H9 (cell line): Measurements from ENCODE around the gene MAP1B. TPM values are rescaled to one million over a fixed set of nuclear protein-coding genes. Genes with fewer than 3 reads are reported as not detected.

Source experiments
- DNase-seq: peaks from one replicate; pipeline ENCODE4 v3.0.0-alpha.2; 2017
- H2AFZ ChIP-seq: one replicate; pipeline ENCODE4 v1.6.1; 2013; ENCODE audit warnings: mild to moderate bottlenecking, low read length, control low read depth, moderate library complexity
- H2AK5ac ChIP-seq: 2 replicates; pipeline ENCODE4 v1.6.1; 2013; ENCODE audit warnings: low read length, control low read depth, mixed read lengths; ENCODE audit not compliant: insufficient read length
- H2BK120ac ChIP-seq: one replicate; pipeline ENCODE4 v1.6.1; 2013; ENCODE audit warnings: low read depth, mild to moderate bottlenecking, low read length, control low read depth, inconsistent platforms; ENCODE audit not compliant: poor library complexity, severe bottlenecking
- H2BK12ac ChIP-seq: 2 replicates; pipeline ENCODE4 v1.6.1; 2013; ENCODE audit warnings: low read length, control low read depth, mixed read lengths, low read depth; ENCODE audit not compliant: insufficient read length
- H2BK15ac ChIP-seq: 2 replicates; pipeline ENCODE4 v1.6.1; 2013; ENCODE audit warnings: low read depth, low read length, control low read depth
- H2BK20ac ChIP-seq: one replicate; pipeline ENCODE4 v1.6.1; 2013; ENCODE audit warnings: low read depth, mild to moderate bottlenecking, low read length, control low read depth, inconsistent platforms; ENCODE audit not compliant: poor library complexity, severe bottlenecking
- H2BK5ac ChIP-seq: 2 replicates; pipeline ENCODE4 v1.6.1; 2013; ENCODE audit warnings: low read length, control low read depth, mixed read lengths; ENCODE audit not compliant: insufficient read length
- H3K14ac ChIP-seq: 2 replicates; pipeline ENCODE4 v1.6.1; 2013; ENCODE audit warnings: low read length, control low read depth; ENCODE audit not compliant: insufficient read depth
- H3K18ac ChIP-seq: 2 replicates; pipeline ENCODE4 v1.6.1; 2013; ENCODE audit warnings: low read depth, mild to moderate bottlenecking, mixed read lengths, low read length, control low read depth; ENCODE audit not compliant: insufficient read length
- H3K23ac ChIP-seq: 2 replicates; pipeline ENCODE4 v1.6.1; 2013; ENCODE audit warnings: low read length, control low read depth, mixed read lengths, low read depth; ENCODE audit not compliant: insufficient read length
- H3K23me2 ChIP-seq: 2 replicates; pipeline ENCODE4 v1.6.1; 2013; ENCODE audit warnings: low read depth, mild to moderate bottlenecking, mixed read lengths, low read length, control low read depth; ENCODE audit not compliant: insufficient read length, poor library complexity, severe bottlenecking
- H3K27ac ChIP-seq: 2 replicates; pipeline ENCODE4 v1.5.1; 2013; ENCODE audit warnings: low read length, control low read depth, mixed read lengths, low read depth; ENCODE audit not compliant: insufficient read length
- H3K27me3 ChIP-seq: 2 replicates; pipeline ENCODE4 v1.6.1; 2013; ENCODE audit warnings: low read length, control low read depth, inconsistent platforms; ENCODE audit not compliant: insufficient read depth
- H3K4ac ChIP-seq: 2 replicates; pipeline ENCODE4 v1.6.1; 2013; ENCODE audit warnings: low read depth, mild to moderate bottlenecking, control low read depth, inconsistent platforms, low read length, moderate library complexity
- H3K4me1 ChIP-seq: 2 replicates; pipeline ENCODE4 v1.6.1; 2013; ENCODE audit warnings: low read length, control low read depth, inconsistent platforms; ENCODE audit not compliant: insufficient read depth
- H3K4me2 ChIP-seq: 2 replicates; pipeline ENCODE4 v1.6.1; 2013; ENCODE audit warnings: low read length, control low read depth, mixed read lengths; ENCODE audit not compliant: insufficient read length, insufficient read depth
- H3K56ac ChIP-seq: 2 replicates; pipeline ENCODE4 v1.6.1; 2013; ENCODE audit warnings: low read depth, mild to moderate bottlenecking, mixed read lengths, low read length, control low read depth; ENCODE audit not compliant: insufficient read length
- H3K79me1 ChIP-seq: 2 replicates; pipeline ENCODE4 v1.6.1; 2013; ENCODE audit warnings: low read depth, mild to moderate bottlenecking, moderate library complexity, low read length, control low read depth, inconsistent platforms; ENCODE audit not compliant: insufficient read depth, poor library complexity, severe bottlenecking
- H3K79me2 ChIP-seq: 2 replicates; pipeline ENCODE4 v1.6.1; 2013; ENCODE audit warnings: low read length, control low read depth, inconsistent platforms; ENCODE audit not compliant: insufficient read depth
- H3K9ac ChIP-seq: 2 replicates; pipeline ENCODE4 v1.6.1; 2013; ENCODE audit warnings: low read length, control low read depth, mixed read lengths; ENCODE audit not compliant: insufficient read length; ENCODE audit errors: extremely low read depth
- H3K9me3 ChIP-seq: one replicate; pipeline ENCODE4 v1.6.1; 2013; ENCODE audit warnings: low read depth, low read length, inconsistent platforms; ENCODE audit not compliant: control insufficient read depth
- H3T11ph ChIP-seq: one replicate; pipeline ENCODE4 v1.6.1; 2013; ENCODE audit warnings: mild to moderate bottlenecking, low read length, control low read depth, inconsistent platforms
- H4K20me1 ChIP-seq: one replicate; pipeline ENCODE4 v1.6.1; 2013; ENCODE audit not compliant: control insufficient read depth, insufficient read length, insufficient read depth
- H4K5ac ChIP-seq: 2 replicates; pipeline ENCODE4 v1.6.1; 2013; ENCODE audit warnings: low read depth, mild to moderate bottlenecking, mixed read lengths, low read length, control low read depth; ENCODE audit not compliant: insufficient read length
- H4K8ac ChIP-seq: replicated peaks from 2 replicates; pipeline ENCODE4 v1.6.1; 2013; ENCODE audit warnings: low read length, control low read depth, mixed read lengths, low read depth; ENCODE audit not compliant: insufficient read length
- H4K91ac ChIP-seq: 2 replicates; pipeline ENCODE4 v1.6.1; 2013; ENCODE audit warnings: low read depth, mild to moderate bottlenecking, moderate library complexity, mixed read lengths, low read length, control low read depth; ENCODE audit not compliant: insufficient read length
- H3K27ac Mint-ChIP-seq, 3 experiments: 2 replicates in 2 of 3; 3 replicates in 1 of 3; pipeline ENCODE4 v1.8.0; 2020 to 2021; ENCODE audit warnings: mixed read lengths in 3 of 3, mild to moderate bottlenecking in 1 of 3, moderate library complexity in 1 of 3
- H3K27me3 Mint-ChIP-seq: 2 replicates; pipeline ENCODE4 v1.8.0; 2021; ENCODE audit warnings: low read depth, mild to moderate bottlenecking, moderate library complexity, mixed read lengths
- H3K36me3 Mint-ChIP-seq, 3 experiments: 2 replicates in 2 of 3; 3 replicates in 1 of 3; pipeline ENCODE4 v1.8.0; 2020 to 2021; ENCODE audit warnings: low read depth in 3 of 3, mixed read lengths in 3 of 3; ENCODE audit not compliant: insufficient read depth in 1 of 3
- H3K4me1 Mint-ChIP-seq, 2 experiments: 2 replicates each; pipeline ENCODE4 v1.8.0; 2020; ENCODE audit warnings: mixed read lengths in 2 of 2
- H3K4me3 Mint-ChIP-seq, 2 experiments: 2 replicates in 1 of 2; 3 replicates in 1 of 2; pipeline ENCODE4 v1.8.0; 2020 to 2021; ENCODE audit warnings: mild to moderate bottlenecking in 2 of 2, mixed read lengths in 2 of 2, moderate library complexity in 1 of 2
- H3K9me3 Mint-ChIP-seq, 2 experiments: 2 replicates in 1 of 2; 3 replicates in 1 of 2; pipeline ENCODE4 v1.8.0; 2020; ENCODE audit warnings: mild to moderate bottlenecking in 2 of 2, mixed read lengths in 2 of 2, moderate library complexity in 1 of 2
- WGBS: extraction: QIAGEN DNeasy Blood & Tissue Kit; methylation state at CpG from one replicate; pipeline ENCODE4 v1.1.7; 2013; ENCODE audit warnings: missing lambda C conversion rate, low lambda C conversion rate, mixed read lengths; ENCODE audit not compliant: insufficient read length; ENCODE audit errors: extremely low coverage; 5-methylcytosine and 5-hydroxymethylcytosine counted together
- total RNA-seq: library from RNA; stranded (reverse); gene quantifications from 2 replicates; pipeline ENCODE4 v1.2.1, GENCODE V29; 2021
- TF ChIP-seq, protein P1 (sequence below): fragments of 200-600 bp; sonication (generic); conservative IDR thresholded peaks from 3 replicates; pipeline ENCODE4 v1.8.0; 2021; ENCODE audit warnings: antibody characterized with exemption, mild to moderate bottlenecking

The MAP1B gene
- total RNA-seq, 1 experiment from 2014 or later, result 67.5 TPM

GRCh38 chr5:72084876-72085275 lies 22.4 kb upstream of the MAP1B start:
- H4K5ac ChIP-seq, result no peak overlapping the region
- H3K9me3 Mint-ChIP-seq, result no peaks in the 10 kb centered on the region
- no peaks in the 10 kb centered on the region for H3K79me2 ChIP-seq
- TF ChIP-seq, protein P1, sequence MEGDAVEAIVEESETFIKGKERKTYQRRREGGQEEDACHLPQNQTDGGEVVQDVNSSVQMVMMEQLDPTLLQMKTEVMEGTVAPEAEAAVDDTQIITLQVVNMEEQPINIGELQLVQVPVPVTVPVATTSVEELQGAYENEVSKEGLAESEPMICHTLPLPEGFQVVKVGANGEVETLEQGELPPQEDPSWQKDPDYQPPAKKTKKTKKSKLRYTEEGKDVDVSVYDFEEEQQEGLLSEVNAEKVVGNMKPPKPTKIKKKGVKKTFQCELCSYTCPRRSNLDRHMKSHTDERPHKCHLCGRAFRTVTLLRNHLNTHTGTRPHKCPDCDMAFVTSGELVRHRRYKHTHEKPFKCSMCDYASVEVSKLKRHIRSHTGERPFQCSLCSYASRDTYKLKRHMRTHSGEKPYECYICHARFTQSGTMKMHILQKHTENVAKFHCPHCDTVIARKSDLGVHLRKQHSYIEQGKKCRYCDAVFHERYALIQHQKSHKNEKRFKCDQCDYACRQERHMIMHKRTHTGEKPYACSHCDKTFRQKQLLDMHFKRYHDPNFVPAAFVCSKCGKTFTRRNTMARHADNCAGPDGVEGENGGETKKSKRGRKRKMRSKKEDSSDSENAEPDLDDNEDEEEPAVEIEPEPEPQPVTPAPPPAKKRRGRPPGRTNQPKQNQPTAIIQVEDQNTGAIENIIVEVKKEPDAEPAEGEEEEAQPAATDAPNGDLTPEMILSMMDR, result no peak
- H2AK5ac ChIP-seq, result no peak overlapping the region
- no peak overlapping the region for H3K4ac ChIP-seq
- no peak overlapping the region for H3K56ac ChIP-seq
- H3K27me3 ChIP-seq, result no peaks in the 10 kb centered on the region
- H2AFZ ChIP-seq, result no peak overlapping the region
- no peaks in the 10 kb centered on the region for H3K36me3 Mint-ChIP-seq
- H3K18ac ChIP-seq, result no peak overlapping the region
- no peak overlapping the region for H2BK5ac ChIP-seq
- H2BK15ac ChIP-seq, result no peak overlapping the region
- no peak overlapping the region for H3K27ac Mint-ChIP-seq
- no CpG with 5 or more reads among the region's 4 CpGs for WGBS
- no peak overlapping the region for H2BK120ac ChIP-seq
- no peak overlapping the region for H4K91ac ChIP-seq
- no peak overlapping the region for H3K14ac ChIP-seq
- H3K4me1 Mint-ChIP-seq, result peaks cover 0 to 2% of the 10 kb centered on the region in 2 experiments; a peak in 1 of 4 replicates
- no peaks in the 10 kb centered on the region for H3K79me1 ChIP-seq
- no peaks in the 10 kb centered on the region for H3K9me3 ChIP-seq
- no peaks in the 10 kb centered on the region for H3K23me2 ChIP-seq
- no peak overlapping the region for H2BK20ac ChIP-seq
- no peak overlapping the region for H3K9ac ChIP-seq
- H2BK12ac ChIP-seq, result no peak overlapping the region
- no peak overlapping the region for H3K4me3 Mint-ChIP-seq
- H3K27me3 Mint-ChIP-seq, result no peaks in the 10 kb centered on the region
- H3T11ph ChIP-seq, result no peak overlapping the region
- no peak overlapping the region for H3K23ac ChIP-seq
- no peak overlapping the region for H3K4me2 ChIP-seq
- no peak overlapping the region for H3K27ac ChIP-seq
- no peak overlapping the region for H4K8ac ChIP-seq
- no peak for DNase-seq
- H3K4me1 ChIP-seq, result no peaks in the 10 kb centered on the region
- H4K20me1 ChIP-seq, result no peaks in the 10 kb centered on the region
